ENCODE results near the gene RADIL.

- TF ChIP-seq CTCF (optimal IDR thresholded peaks at IDR 0.05 in 1 of 3, IDR thresholded peaks at IDR 0.05 in 1 of 3, conservative IDR thresholded peaks at IDR 0.05 in 1 of 3; ENCODE audit: extremely low read depth in 1 of 3, insufficient read depth in 2 of 3, low read length in 3 of 3) = no peak
- no peak for TF ChIP-seq EZH2 (IDR thresholded peaks at IDR 0.05; ENCODE audit: low read length)
These were observed 75.0 kb downstream of the RADIL start for GRCh38 chr7:4808565-4808964.

Measured in keratinocyte (primary cell).